Astrocyte of the hippocampus (primary cell): ENCODE results near the gene TRIO.
"Not testable (repeated sequence)": the region's sequence is repeated elsewhere in the genome, so short reads cannot be mapped to it uniquely, and the experiment has no call there.

Experiments used
- DNase-seq: peaks from one replicate; pipeline ENCODE4 v3.0.0; 2011; ENCODE audit warnings: low read depth, low spot score

TRIO gene

GRCh38 chr5:14528926-14529325, 385.8 kb downstream of the TRIO start:
- no peak for DNase-seq

DNA sequence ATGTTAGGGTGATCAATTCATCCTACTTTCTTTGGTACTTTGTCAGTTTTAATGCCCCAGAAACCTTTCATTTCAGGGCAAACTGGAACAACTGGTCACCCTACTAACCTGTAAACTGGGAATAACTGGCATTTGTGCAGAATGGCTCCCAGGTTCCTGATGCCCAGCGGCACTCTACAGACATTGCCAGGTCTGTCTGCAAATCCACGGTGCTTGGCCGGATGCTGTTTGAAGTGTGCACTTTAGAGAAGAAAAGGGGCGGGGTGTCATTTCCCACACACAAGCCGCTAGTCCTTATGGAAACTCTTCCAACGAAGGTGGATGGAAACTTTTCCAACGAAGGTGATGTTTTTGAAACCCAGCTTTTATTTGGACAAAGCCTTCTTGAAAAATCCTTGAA, 388.5 kb downstream of the TRIO start:
- DNase-seq = no peak

DNA sequence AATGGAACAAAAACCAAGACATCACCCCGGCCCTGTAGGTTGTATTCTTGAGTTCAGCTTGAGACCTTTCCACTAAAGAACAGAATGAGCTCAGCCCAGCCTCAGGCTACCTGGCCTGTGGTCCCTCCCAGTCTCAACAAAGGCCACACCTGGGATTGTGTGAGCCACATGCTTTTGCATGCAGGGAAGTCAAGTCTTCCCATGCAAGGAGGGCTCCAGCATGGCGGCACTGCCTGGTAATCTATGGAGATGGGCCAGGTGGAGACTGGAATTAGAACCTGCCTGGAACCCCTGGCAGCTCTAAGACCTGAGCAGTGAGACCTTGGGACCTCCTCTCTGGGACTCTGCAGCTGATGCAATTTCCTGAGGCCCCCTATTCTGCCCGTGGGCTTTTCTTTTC, 389.0 kb downstream of the TRIO start:
- no peak for DNase-seq

DNA sequence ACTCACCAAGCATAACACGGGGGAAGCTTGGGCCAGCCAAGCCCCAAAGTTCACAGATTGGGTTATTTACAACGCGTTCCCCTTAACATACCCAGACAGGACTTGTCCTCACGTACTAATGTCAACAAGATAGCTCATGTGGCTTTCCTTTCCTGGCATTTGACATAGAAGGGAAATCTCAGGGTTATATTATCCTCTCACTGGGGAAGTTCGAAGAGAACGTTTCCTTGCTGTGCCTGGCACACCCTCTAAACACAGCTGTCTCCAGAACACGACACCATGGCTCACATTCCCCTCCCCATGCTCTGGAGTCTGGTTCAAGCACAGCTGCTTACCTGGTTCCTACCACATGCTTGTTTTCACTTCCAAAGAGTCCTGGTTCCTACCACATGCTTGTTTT, 391.6 kb downstream of the TRIO start:
- peak; percentile 11 for DNase-seq

GRCh38 chr5:14545308-14545707, 402.2 kb downstream of the TRIO start:
- no peak for DNase-seq

DNA sequence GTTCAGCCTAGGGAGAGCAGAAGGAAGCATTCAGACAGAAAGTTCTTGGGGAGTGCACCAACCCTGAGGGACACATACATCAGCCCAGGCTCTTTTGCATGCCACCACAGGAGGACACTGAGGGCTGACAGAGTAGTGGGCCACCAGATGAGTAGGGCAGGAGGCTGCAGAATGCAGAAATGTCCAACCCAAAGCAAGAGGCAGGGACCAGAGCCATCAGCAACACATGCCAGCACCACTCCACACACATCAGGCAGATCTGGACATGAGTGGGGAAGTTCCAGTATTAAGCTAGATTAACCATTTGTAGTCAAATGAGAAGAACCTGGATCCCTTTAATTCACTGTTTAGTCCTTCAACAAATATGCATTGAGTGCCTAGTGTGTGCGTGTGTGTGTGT, 402.7 kb downstream of the TRIO start:
- no peak for DNase-seq

GRCh38 chr5:14547666-14548065, 404.5 kb downstream of the TRIO start:
- DNase-seq = no peak

DNA sequence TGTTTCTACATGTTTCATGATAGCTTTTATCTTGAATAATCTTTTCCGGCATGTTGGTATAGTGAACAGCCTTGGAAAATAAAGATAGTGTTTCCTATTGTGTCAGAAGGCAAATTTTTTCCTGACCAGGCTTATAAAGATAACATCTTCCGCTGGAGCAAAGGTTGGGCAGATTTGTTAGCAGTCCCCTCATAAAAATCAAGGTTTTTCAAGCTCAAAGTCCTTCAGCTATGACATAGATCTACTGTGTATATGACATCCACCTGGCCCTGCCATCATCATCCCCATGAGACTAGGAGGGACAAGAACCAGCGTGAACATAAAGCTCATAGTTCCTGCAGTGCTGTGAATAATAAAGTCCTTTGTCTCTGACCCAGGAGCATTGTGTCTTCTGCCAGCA, 408.1 kb downstream of the TRIO start:
- DNase-seq = no peak

- no peak for DNase-seq
These were observed 408.9 kb downstream of the TRIO start for GRCh38 chr5:14552017-14552416.

- DNase-seq = not testable (repeated sequence)
These were observed 411.1 kb downstream of the TRIO start for GRCh38 chr5:14554288-14554687.

- DNase-seq = no peak
These were observed 412.9 kb downstream of the TRIO start for GRCh38 chr5:14556015-14556414.

- peak; percentile 13 for DNase-seq
These were observed 414.1 kb downstream of the TRIO start for GRCh38 chr5:14557203-14557770.

- DNase-seq = peak; percentile 3
These were observed 414.8 kb downstream of the TRIO start for GRCh38 chr5:14557791-14558415.
